Activated T-cell treated with anti-CD3 and anti-CD28 coated beads, Interleukin-2, amount 50 U/mL, for 4 hours (primary cell): ENCODE results near the gene SF3A1. TPM values are rescaled to one million over a fixed set of nuclear protein-coding genes. Genes with fewer than 3 reads are reported as not detected.
A peak's percentile ranks its signal among the peaks of the same experiment; 100 is the strongest.

Experiments
- ATAC-seq, 2 donors: fragments of 200-7000 bp; cut with Tn5 transposase; one replicate each; pipeline ENCODE4 v1.10.0; 2021
- DNase-seq: peaks from one replicate; pipeline ENCODE4 v3.0.0-alpha.2; 2020
- H3K27me3 Mint-ChIP-seq: one replicate; pipeline ENCODE4 v1.8.0; 2021; ENCODE audit warnings: low read depth, mixed read lengths
- H3K36me3 Mint-ChIP-seq: one replicate; pipeline ENCODE4 v1.8.0; 2022; ENCODE audit warnings: mixed read lengths; ENCODE audit not compliant: insufficient read depth
- H3K4me1 Mint-ChIP-seq: one replicate; pipeline ENCODE4 v1.8.0; 2021; ENCODE audit warnings: low read depth, mixed read lengths
- H3K4me3 Mint-ChIP-seq: one replicate; pipeline ENCODE4 v1.8.0; 2021; ENCODE audit warnings: mild to moderate bottlenecking, moderate library complexity, mixed read lengths
- H3K9me3 Mint-ChIP-seq: one replicate; pipeline ENCODE4 v1.8.0; 2021; ENCODE audit warnings: mixed read lengths
- total RNA-seq, 3 donors: library from RNA; stranded (reverse); gene quantifications; one replicate each; pipeline ENCODE4 v1.2.1, GENCODE V29; 2021

The SF3A1 gene
- total RNA-seq, 3 donors from 2014 or later: 315 to 335 (median 324) TPM

- Mint-ChIP-seq H3K9me3 (no peaks in the 10 kb centered on the region), H3K36me3 (peaks cover 13% of the 10 kb centered on the region), H3K4me3 (peak overlapping the region; percentile 83), H3K27me3 (no peaks in the 10 kb centered on the region), H3K4me1 (peaks cover 33% of the 10 kb centered on the region)
- DNase-seq: no peak
- ATAC-seq: no peak
Measured at GRCh38 chr22:30290342-30291057, 66.2 kb downstream of the SF3A1 start.

GRCh38 chr22:30289980-30290313 is 66.7 kb downstream of the SF3A1 start:
- Mint-ChIP-seq H3K27me3 (no peaks in the 10 kb centered on the region), H3K4me3 (peak overlapping the region; percentile 83), H3K4me1 (peaks cover 31% of the 10 kb centered on the region), H3K9me3 (no peaks in the 10 kb centered on the region), H3K36me3 (peaks cover 17% of the 10 kb centered on the region)
- no peak for DNase-seq
- peak; percentile 33 to 37 for ATAC-seq

GRCh38 chr22:30289141-30289979 is 67.3 kb downstream of the SF3A1 start, which contains the start of gene CASTOR1:
Gene CASTOR1 (minus strand): TSS chr22:30289505. CDS start chr22:30289497, 8 bp downstream.
- DNase-seq (peak; percentile 84), ATAC-seq (peak; percentile 84 to 85)
- H3K36me3 Mint-ChIP-seq: peaks cover 20% of the 10 kb centered on the region
- H3K4me1 Mint-ChIP-seq: peaks cover 33% of the 10 kb centered on the region
- no peaks in the 10 kb centered on the region for H3K9me3 Mint-ChIP-seq
- no peaks in the 10 kb centered on the region for H3K27me3 Mint-ChIP-seq
- H3K4me3 Mint-ChIP-seq: peak within 1 kb of the TSS; percentile 83

GRCh38 chr22:30288419-30289140 is 68.1 kb downstream of the SF3A1 start:
- no peaks in the 10 kb centered on the region for H3K27me3 Mint-ChIP-seq
- no peaks in the 10 kb centered on the region for H3K9me3 Mint-ChIP-seq
- H3K4me1 Mint-ChIP-seq: peaks cover 31% of the 10 kb centered on the region
- peaks cover 12% of the 10 kb centered on the region for H3K36me3 Mint-ChIP-seq
- peak overlapping the region; percentile 83 for H3K4me3 Mint-ChIP-seq
- DNase-seq (no peak), ATAC-seq (no peak)

GRCh38 chr22:30287648-30288418 is 68.9 kb downstream of the SF3A1 start:
- DNase-seq (peak; percentile 89), ATAC-seq (peak; percentile 31 to 39)
- peaks cover 7% of the 10 kb centered on the region for H3K36me3 Mint-ChIP-seq
- no peaks in the 10 kb centered on the region for H3K9me3 Mint-ChIP-seq
- peak overlapping the region; percentile 83 for H3K4me3 Mint-ChIP-seq
- H3K27me3 Mint-ChIP-seq: no peaks in the 10 kb centered on the region
- peaks cover 36% of the 10 kb centered on the region for H3K4me1 Mint-ChIP-seq

GRCh38 chr22:30286813-30287647 is 69.7 kb downstream of the SF3A1 start:
- peaks cover 44% of the 10 kb centered on the region for H3K4me1 Mint-ChIP-seq
- ATAC-seq: peak; percentile 16 to 24
- no peaks in the 10 kb centered on the region for H3K27me3 Mint-ChIP-seq

GRCh38 chr22:30286331-30286730 is 70.4 kb downstream of the SF3A1 start:
- DNase-seq (no peak), ATAC-seq (no peak)
- Mint-ChIP-seq H3K36me3 (peaks cover 7% of the 10 kb centered on the region), H3K27me3 (no peaks in the 10 kb centered on the region), H3K9me3 (no peaks in the 10 kb centered on the region), H3K4me3 (no peak overlapping the region), H3K4me1 (peaks cover 41% of the 10 kb centered on the region)

More at GRCh38 chr22:30286813-30287647, 69.7 kb downstream of the SF3A1 start:
- DNase-seq: peak; percentile 89
- peaks cover 7% of the 10 kb centered on the region for H3K36me3 Mint-ChIP-seq
- H3K4me3 Mint-ChIP-seq: no peak overlapping the region
- no peaks in the 10 kb centered on the region for H3K9me3 Mint-ChIP-seq

GRCh38 chr22:30285846-30286200 is 70.9 kb downstream of the SF3A1 start:
- no peak for ATAC-seq
- Mint-ChIP-seq H3K27me3 (no peaks in the 10 kb centered on the region), H3K4me1 (peaks cover 41% of the 10 kb centered on the region), H3K9me3 (no peaks in the 10 kb centered on the region), H3K4me3 (no peak overlapping the region), H3K36me3 (peaks cover 7% of the 10 kb centered on the region)
- DNase-seq: no peak

GRCh38 chr22:30285176-30285845 is 71.4 kb downstream of the SF3A1 start:
- Mint-ChIP-seq H3K27me3 (no peaks in the 10 kb centered on the region), H3K9me3 (no peaks in the 10 kb centered on the region), H3K36me3 (peaks cover 7% of the 10 kb centered on the region), H3K4me1 (peaks cover 37% of the 10 kb centered on the region), H3K4me3 (no peak overlapping the region)
- ATAC-seq (no peak), DNase-seq (no peak)

- H3K4me1 Mint-ChIP-seq: peaks cover 32% of the 10 kb centered on the region
Measured at GRCh38 chr22:30284666-30285065, 72.0 kb downstream of the SF3A1 start.

GRCh38 chr22:30284172-30284571 is 72.5 kb downstream of the SF3A1 start:
- H3K9me3 Mint-ChIP-seq: no peaks in the 10 kb centered on the region
- H3K36me3 Mint-ChIP-seq: peaks cover 7% of the 10 kb centered on the region
- ATAC-seq (no peak), DNase-seq (no peak)
- H3K4me3 Mint-ChIP-seq: no peak overlapping the region
- H3K4me1 Mint-ChIP-seq: peaks cover 36% of the 10 kb centered on the region
- no peaks in the 10 kb centered on the region for H3K27me3 Mint-ChIP-seq

More at GRCh38 chr22:30284666-30285065, 72.0 kb downstream of the SF3A1 start:
- Mint-ChIP-seq H3K36me3 (peaks cover 7% of the 10 kb centered on the region), H3K9me3 (no peaks in the 10 kb centered on the region), H3K27me3 (no peaks in the 10 kb centered on the region), H3K4me3 (no peak overlapping the region)
- no peak for DNase-seq
- ATAC-seq: no peak

- H3K4me1 Mint-ChIP-seq: peaks cover 39% of the 10 kb centered on the region
- ATAC-seq: no peak
- no peak overlapping the region for H3K4me3 Mint-ChIP-seq
- no peaks in the 10 kb centered on the region for H3K27me3 Mint-ChIP-seq
- H3K36me3 Mint-ChIP-seq: peaks cover 7% of the 10 kb centered on the region
- no peaks in the 10 kb centered on the region for H3K9me3 Mint-ChIP-seq
- DNase-seq: no peak
Measured at GRCh38 chr22:30283342-30283741, 73.4 kb downstream of the SF3A1 start.

- DNase-seq (no peak), ATAC-seq (no peak)
- H3K9me3 Mint-ChIP-seq: no peaks in the 10 kb centered on the region
- peaks cover 33% of the 10 kb centered on the region for H3K4me1 Mint-ChIP-seq
- H3K4me3 Mint-ChIP-seq: no peak overlapping the region
- H3K36me3 Mint-ChIP-seq: peaks cover 7% of the 10 kb centered on the region
- no peaks in the 10 kb centered on the region for H3K27me3 Mint-ChIP-seq
Measured at GRCh38 chr22:30282616-30283046, 74.1 kb downstream of the SF3A1 start.
